HG03066 (cell line): ENCODE data around the gene NT5C3A.
A peak's percentile ranks its signal among the peaks of the same experiment; 100 is the strongest.
"Not testable (repeated sequence)": the region's sequence is repeated elsewhere in the genome, so short reads cannot be mapped to it uniquely, and the experiment has no call there.

Experiments used
- ATAC-seq: cut with Tn5 transposase; IDR thresholded peaks from one replicate; pipeline ENCODE4 v1.9.1; 2021; ENCODE audit warnings: low read depth; ENCODE audit not compliant: unreplicated experiment

Gene NT5C3A

GRCh38 chr7:32991975-32992700, 70.4 kb downstream of the NT5C3A start:
- not testable (repeated sequence) for ATAC-seq

- not testable (repeated sequence) for ATAC-seq
Measured at GRCh38 chr7:32991068-32991585, 71.4 kb downstream of the NT5C3A start.

DNA sequence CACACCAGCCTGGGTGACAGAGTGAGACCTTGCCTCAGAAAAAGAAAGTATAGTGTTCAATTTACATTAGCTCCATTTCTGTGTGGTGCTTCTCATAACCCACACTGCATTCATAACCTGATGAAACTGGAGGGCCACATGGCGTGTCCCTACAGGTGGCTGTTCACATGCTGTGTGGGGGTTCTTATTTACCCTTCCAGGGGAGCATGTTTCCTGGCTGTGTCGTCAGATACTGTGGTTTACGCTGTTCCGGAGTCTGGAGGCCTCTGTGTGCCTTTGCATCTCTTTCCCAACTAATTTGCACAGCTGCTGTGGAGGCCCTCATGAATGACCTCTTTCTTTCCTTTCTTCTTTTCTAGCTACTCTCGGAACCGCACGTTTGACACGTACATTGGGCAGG, 74.4 kb downstream of the NT5C3A start:
- ATAC-seq = peak; percentile 77

- ATAC-seq = not testable (repeated sequence)
Measured at GRCh38 chr7:32979902-32980301, 82.7 kb downstream of the NT5C3A start.

- ATAC-seq = not testable (repeated sequence)
Measured at GRCh38 chr7:32979246-32979645, 83.3 kb downstream of the NT5C3A start.

- ATAC-seq = not testable (repeated sequence)
Measured at GRCh38 chr7:32977159-32977558, 85.4 kb downstream of the NT5C3A start.

DNA sequence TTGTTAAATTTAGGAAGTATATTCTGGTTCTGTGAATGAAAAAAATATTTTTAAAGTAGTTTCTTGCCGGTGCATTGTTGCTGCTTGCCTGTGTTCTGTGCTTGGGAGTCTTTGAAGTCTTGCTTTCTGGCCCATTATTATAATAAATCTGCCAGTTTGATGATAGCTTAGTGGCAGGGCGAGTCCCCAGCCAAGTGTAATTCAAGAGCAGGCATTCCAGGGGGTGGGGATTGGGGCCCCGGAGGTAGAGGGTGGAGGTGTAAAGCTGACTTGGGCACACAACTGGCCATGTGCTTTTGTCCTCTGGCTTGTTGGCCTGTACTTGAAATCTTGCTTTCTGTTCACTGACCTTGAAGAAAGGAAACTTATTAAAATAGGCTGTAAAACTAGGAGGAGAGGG, 90.6 kb downstream of the NT5C3A start:
- ATAC-seq = not testable (repeated sequence)

- not testable (repeated sequence) for ATAC-seq
Measured at GRCh38 chr7:32967268-32967582, 95.4 kb downstream of the NT5C3A start.

- ATAC-seq = not testable (repeated sequence)
Measured at GRCh38 chr7:32966489-32967267, 95.9 kb downstream of the NT5C3A start.

GRCh38 chr7:32964461-32965159, 98.0 kb downstream of the NT5C3A start:
- ATAC-seq = peak; percentile 96
